GM21381 (cell line): ENCODE data around the gene SOX21.

Source experiments
- ATAC-seq: cut with Tn5 transposase; IDR thresholded peaks from one replicate; pipeline ENCODE4 v1.9.1; 2021; ENCODE audit warnings: mild to moderate bottlenecking, moderate library complexity; ENCODE audit not compliant: unreplicated experiment

SOX21 gene

GRCh38 chr13:94709001-94709834 lies 3.1 kb downstream of the SOX21 start:
- ATAC-seq: no peak

GRCh38 chr13:94708031-94708859 lies 4.1 kb downstream of the SOX21 start:
- no peak for ATAC-seq

DNA sequence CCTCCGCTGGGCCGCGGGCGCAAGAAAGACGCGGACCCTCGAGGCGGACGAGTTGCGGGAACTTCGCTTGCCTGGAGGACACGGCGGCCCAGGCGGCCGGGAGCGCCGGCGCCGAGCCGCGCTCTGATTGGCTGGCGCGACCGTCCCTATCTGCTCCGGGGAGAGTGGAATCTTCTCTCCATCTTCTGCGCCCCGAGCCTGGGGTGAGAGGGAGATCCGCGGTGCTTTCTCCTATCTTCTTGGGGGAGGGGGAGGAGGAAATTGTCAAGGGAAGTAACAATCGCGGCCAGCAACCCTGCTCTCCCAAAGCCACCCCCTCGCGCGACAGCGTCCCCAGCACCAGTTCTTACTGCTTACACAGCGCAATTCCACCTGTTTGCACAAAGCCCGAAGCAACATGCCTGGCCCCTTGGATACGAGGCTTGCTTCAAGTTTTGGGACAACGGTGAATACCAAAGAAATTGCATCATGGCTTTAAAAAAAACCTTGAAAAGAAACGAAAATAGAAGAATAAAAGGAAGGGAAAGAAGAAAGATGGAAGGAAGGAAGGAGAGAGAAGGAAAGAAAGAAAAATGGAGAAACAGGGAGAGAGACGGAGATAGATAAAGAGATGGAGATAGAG lies 4.8 kb downstream of the SOX21 start:
- no peak for ATAC-seq

DNA sequence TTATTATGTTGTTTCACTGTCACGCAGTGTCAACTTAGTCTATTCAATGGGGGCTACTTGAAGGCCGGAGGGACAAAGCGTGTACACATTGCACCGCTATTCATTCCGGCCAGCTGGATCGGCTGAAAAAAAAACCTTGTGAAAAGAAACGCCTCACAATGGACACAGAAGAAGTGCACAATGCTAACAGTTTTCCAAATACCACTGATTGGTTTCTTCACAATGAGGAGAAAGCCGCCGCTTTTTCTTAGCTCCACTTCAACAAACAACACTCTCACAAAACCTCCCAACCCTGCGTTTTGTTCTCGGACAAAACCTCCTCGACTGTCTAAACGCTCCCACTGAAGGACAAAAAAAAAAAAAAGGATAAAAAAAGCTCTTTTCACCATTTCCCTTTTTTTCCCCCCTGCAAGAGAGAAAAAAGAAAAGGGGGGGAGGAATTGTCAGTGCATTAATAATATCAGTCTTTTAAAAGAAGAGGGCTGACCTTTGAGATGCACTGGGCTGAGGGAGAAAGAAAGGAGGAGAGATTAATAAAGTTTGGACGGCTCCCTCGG lies 5.4 kb downstream of the SOX21 start:
- no peak for ATAC-seq

GRCh38 chr13:94706101-94706842 lies 6.1 kb downstream of the SOX21 start:
- ATAC-seq: no peak

DNA sequence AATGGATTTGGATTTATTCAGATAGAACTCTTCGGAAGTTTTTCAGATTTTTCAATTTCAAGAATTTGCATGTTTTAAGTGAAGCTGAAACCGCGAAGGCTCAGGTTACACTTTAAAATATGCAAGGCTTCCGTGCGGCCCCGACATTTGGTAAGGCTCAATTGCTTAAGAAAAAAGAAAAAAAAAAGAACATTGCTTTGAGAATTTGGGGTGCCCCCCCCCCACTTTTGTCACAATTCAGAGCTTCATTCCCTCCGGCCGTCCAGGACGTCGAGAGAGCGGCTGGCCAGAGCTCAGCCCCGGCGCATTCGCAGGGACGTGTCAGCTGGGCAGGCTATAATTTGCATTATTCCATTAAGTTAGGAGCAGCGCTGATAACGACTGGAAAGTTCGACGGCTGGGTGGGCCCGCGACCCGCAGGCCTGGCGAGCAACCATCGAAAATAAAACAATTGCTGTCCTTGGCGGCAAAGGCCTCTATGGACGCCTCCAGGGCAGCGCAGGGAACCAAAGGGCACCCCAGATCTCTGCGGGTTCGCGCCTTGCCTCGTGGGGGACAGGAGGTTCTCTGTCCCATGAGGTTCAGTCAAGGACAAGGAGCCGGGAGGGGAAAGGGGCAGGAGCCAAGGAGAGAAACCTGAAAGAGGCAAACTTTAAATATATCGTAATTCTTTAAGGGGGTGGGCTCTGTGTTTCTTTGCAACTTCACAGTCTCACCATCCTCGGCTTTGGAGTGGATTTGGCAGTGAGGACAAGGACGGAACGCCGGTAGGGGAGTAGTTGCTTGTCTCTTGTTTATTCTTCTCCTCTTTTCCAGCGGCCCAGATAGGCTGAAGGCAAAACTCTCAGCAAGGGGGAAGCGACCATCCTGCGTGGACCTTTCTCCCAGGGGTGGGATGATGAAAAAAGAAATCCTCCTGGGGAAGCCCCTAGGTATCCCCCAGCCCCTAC lies 7.0 kb downstream of the SOX21 start:
- no peak for ATAC-seq

DNA sequence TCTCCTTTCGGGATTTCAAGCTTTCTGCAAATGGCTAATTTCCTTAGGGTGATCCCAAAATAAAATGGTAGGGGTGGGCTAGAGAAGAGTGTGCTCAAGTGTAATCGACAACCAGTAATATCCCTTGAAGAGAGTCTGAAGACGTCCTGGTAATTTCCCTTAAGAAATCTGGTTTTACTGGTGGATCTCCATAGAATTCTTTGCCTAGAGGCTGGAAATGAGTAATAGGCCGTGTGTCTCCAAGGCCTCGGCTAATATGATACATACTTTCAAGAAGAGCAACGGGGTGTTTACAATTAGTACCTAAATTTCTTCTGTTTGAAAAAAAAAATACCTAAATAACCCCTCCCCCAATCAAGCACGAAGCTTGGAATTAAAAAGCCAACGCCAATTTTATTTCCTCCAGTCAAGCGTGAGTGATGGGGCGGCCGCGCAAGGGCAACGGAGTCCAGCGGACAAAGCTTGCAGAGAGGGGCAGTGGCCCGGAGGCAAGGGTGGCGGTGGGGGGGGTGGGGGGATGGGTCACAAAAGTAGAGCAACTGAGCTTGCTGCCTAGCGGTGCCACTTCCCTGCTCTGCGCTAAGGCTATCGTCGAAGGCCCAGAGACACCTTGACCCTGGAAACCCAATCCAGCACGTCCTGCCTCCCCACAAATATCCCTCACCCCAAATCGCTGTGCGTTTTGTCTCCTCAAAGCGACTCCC lies 7.8 kb downstream of the SOX21 start:
- ATAC-seq: no peak

- no peak for ATAC-seq
Measured at GRCh38 chr13:94703721-94704314, 8.5 kb downstream of the SOX21 start.

DNA sequence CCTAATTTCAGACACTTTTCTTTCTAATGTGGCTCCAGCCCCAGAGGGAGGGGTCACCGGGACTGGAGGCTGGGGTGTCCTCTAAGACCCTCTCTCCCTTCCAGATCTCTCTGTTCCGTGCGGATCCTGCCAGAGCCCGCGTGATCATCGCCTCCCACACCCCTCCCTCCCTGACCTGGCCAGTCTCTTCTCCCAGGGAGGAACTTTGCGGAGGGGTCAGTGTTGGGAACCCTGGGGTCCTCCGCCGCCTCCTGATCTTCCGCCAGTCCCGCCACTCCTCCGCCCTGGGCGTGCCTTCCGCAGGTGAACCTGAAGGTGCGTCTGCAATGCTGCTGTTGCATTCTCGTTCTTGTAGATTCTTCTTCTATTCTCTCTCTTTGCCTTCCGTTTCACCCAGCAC lies 9.1 kb downstream of the SOX21 start:
- no peak for ATAC-seq

- no peak for ATAC-seq
Measured at GRCh38 chr13:94702181-94703041, 9.9 kb downstream of the SOX21 start.

GRCh38 chr13:94701313-94702180 lies 10.8 kb downstream of the SOX21 start:
- ATAC-seq: no peak

- ATAC-seq: no peak
Measured at GRCh38 chr13:94700536-94700935, 11.8 kb downstream of the SOX21 start.

GRCh38 chr13:94700051-94700535 lies 12.3 kb downstream of the SOX21 start:
- no peak for ATAC-seq

- ATAC-seq: no peak
Measured at GRCh38 chr13:94696171-94696570, 16.2 kb downstream of the SOX21 start.

DNA sequence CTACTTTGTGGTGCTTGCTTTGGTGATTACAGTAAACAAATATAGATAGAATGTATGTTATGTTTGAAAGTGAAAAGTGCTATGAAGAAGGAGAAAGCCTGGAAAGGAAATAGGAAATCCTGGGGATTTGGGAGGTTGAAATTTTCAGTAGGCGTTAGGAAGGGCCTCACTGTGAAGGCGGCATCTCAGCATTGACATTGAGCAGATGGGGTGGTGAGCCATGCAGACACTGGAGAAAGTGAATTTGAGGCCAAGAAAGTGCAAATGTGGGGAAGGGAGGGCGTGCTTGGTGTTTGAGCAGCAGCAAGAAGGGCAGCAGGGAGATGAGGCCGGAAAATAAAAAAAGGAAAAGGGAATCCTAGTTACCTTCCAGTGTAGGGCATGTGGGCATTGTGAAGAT lies 20.3 kb downstream of the SOX21 start:
- no peak for ATAC-seq

- no peak for ATAC-seq
Measured at GRCh38 chr13:94683409-94683808, 28.9 kb downstream of the SOX21 start.
